ENCODE measurements around the gene UNC5B. TPM values are rescaled to one million over a fixed set of nuclear protein-coding genes. Genes with fewer than 3 reads are reported as not detected.

UNC5B gene
- total and polyA plus RNA-seq, 7 donors, result 1.4 to 12.7 (median 1.8) TPM

DNA sequence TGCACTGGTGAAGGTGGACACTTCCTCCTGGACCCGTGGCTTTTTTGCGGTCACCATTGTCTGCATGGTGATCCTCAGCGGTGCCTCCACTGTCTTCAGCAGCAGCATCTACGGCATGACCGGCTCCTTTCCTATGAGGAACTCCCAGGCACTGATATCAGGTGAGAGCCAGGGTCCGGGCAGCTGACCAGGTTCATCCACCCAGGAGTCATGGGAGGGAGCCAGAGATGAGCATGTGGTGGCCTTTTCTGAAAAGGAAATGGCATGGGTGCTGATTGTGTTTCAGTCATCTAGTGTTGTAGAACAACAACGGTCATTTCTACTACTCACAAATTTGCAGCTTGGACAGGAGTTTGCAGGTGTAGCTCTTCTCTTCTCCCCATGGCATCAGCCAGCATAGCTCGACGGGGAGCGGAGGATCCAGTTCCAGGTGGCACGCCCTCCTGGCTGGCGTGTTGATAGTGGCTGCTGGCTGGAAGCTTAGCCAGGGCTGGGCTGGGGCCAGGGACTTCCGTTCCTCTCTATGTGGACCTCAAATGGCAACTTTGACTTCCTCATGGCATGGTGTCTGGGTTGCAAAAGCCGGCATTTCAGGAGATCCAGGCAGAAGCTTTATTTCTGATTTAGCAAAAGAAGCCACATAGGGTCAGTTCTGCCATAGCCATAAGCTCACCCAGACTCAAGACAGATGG is 139.4 kb downstream of the UNC5B start:
- Histone ChIP-seq H3K4me3 (no peak overlapping the region), H3K27me3 (no peaks in the 10 kb centered on the region), H3K9me3 (no peaks in the 10 kb centered on the region), H3K36me3 (peaks cover 0 to 36% (median 2%) of the 10 kb centered on the region in 4 donors), H3K4me1 (no peaks in the 10 kb centered on the region), H3K27ac (no peak overlapping the region)
- intact Hi-C loops (cut with DNase I), result no loop called here
- WGBS, 2 donors, result 46 to 82% methylated on average over 14 of the region's 14 CpGs
- no peak for DNase-seq
- TF ChIP-seq POLR2A (IDR thresholded peaks at IDR 0.05) (no peak), EP300 (IDR thresholded peaks at IDR 0.05) (no peak), POLR2AphosphoS5 (IDR thresholded peaks at IDR 0.05) (no peak)
- TF ChIP-seq, protein P1, sequence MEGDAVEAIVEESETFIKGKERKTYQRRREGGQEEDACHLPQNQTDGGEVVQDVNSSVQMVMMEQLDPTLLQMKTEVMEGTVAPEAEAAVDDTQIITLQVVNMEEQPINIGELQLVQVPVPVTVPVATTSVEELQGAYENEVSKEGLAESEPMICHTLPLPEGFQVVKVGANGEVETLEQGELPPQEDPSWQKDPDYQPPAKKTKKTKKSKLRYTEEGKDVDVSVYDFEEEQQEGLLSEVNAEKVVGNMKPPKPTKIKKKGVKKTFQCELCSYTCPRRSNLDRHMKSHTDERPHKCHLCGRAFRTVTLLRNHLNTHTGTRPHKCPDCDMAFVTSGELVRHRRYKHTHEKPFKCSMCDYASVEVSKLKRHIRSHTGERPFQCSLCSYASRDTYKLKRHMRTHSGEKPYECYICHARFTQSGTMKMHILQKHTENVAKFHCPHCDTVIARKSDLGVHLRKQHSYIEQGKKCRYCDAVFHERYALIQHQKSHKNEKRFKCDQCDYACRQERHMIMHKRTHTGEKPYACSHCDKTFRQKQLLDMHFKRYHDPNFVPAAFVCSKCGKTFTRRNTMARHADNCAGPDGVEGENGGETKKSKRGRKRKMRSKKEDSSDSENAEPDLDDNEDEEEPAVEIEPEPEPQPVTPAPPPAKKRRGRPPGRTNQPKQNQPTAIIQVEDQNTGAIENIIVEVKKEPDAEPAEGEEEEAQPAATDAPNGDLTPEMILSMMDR (IDR thresholded peaks at IDR 0.05), result no peak

Other genes with a start within 250 kb of the UNC5B start
- 1 to 10 TPM; 2.9 to 6.2 (median 4.7) TPM for gene SLC29A3, start 106.7 kb downstream of the UNC5B start, total RNA-seq
- gene SLC29A3, start 106.7 kb downstream of the UNC5B start, polyA plus RNA-seq, result 1 to 10 TPM; 2.3 to 5.0 (median 3.6) TPM
- gene CDH23, start 184.3 kb downstream of the UNC5B start, total RNA-seq, result 1 to 10 TPM; 3.0 to 7.2 (median 3.7) TPM
- 1 to 10 TPM; 1.5 to 2.1 (median 1.8) TPM for gene CDH23, start 184.3 kb downstream of the UNC5B start, polyA plus RNA-seq

All from sigmoid colon (tissue), 7 donors.